ENCODE measurements around the gene SLC9B2. TPM values are rescaled to one million over a fixed set of nuclear protein-coding genes. Genes with fewer than 3 reads are reported as not detected.

Gene SLC9B2
- total RNA-seq, 1 donor from 2014 or later: 7.3 TPM

GRCh38 chr4:103099691-103100392 lies 23.3 kb upstream of the SLC9B2 start, which contains the start of gene BDH2:
TSS of gene BDH2 (minus strand) at chr4:103099834. CDS start at chr4:103096254, 3,580 bp downstream.
- no peaks in the 10 kb centered on the region for H3K36me3 ChIP-seq (ENCODE audit: control insufficient read depth in 3 of 3, insufficient read depth in 3 of 3, low read length in 3 of 3)
- H3K9me3 ChIP-seq (ENCODE audit: control insufficient read depth in 3 of 3, low read length in 3 of 3): no peaks in the 10 kb centered on the region
- H3K27ac ChIP-seq (ENCODE audit: low read depth, low read length): peak within 1 kb of the TSS; percentile 37
- peak within 1 kb of the TSS; percentile 65 to 79 (median 78) for H3K9ac ChIP-seq (ENCODE audit: low read depth in 1 of 3, low read length in 3 of 3)
- peaks cover 14 to 20% (median 15%) of the 10 kb centered on the region in 3 donors for H3K4me1 ChIP-seq (ENCODE audit: control insufficient read depth in 3 of 3, insufficient read depth in 3 of 3, low read length in 3 of 3)
- peak within 1 kb of the TSS; percentile 74 to 82 (median 75) for H3K4me3 ChIP-seq (ENCODE audit: low read length in 3 of 3)
- no peaks in the 10 kb centered on the region for H3K27me3 ChIP-seq (ENCODE audit: control insufficient read depth in 3 of 3, insufficient read depth in 3 of 3, low read length in 3 of 3)

- Histone ChIP-seq H3K27me3 (ENCODE audit: control insufficient read depth in 3 of 3, insufficient read depth in 3 of 3, low read length in 3 of 3) (no peaks in the 10 kb centered on the region), H3K4me1 (ENCODE audit: control insufficient read depth in 3 of 3, insufficient read depth in 3 of 3, low read length in 3 of 3) (peaks cover 14 to 20% (median 15%) of the 10 kb centered on the region in 3 donors), H3K4me3 (ENCODE audit: low read length in 3 of 3) (peak overlapping the region; percentile 74 to 82 (median 75)), H3K36me3 (ENCODE audit: control insufficient read depth in 3 of 3, insufficient read depth in 3 of 3, low read length in 3 of 3) (peaks cover 0 to 4% (median 3%) of the 10 kb centered on the region in 3 donors), H3K9me3 (ENCODE audit: control insufficient read depth in 3 of 3, low read length in 3 of 3) (no peaks in the 10 kb centered on the region), H3K9ac (ENCODE audit: low read depth in 1 of 3, low read length in 3 of 3) (peak overlapping the region; percentile 65 to 79 (median 78)), H3K27ac (ENCODE audit: low read depth, low read length) (peak overlapping the region; percentile 37)
Measured at GRCh38 chr4:103098756-103099440, 22.3 kb upstream of the SLC9B2 start.

GRCh38 chr4:103098341-103098740 lies 21.8 kb upstream of the SLC9B2 start:
- H3K4me3 ChIP-seq (ENCODE audit: low read length in 3 of 3): peak overlapping the region; percentile 74 to 82 (median 75)
- no peak overlapping the region for H3K27ac ChIP-seq (ENCODE audit: low read depth, low read length)
- H3K4me1 ChIP-seq (ENCODE audit: control insufficient read depth in 3 of 3, insufficient read depth in 3 of 3, low read length in 3 of 3): peaks cover 14 to 20% (median 15%) of the 10 kb centered on the region in 3 donors
- peak overlapping the region in 2 of 3 donors; percentile 78 to 79 for H3K9ac ChIP-seq (ENCODE audit: low read depth in 1 of 3, low read length in 3 of 3)
- H3K27me3 ChIP-seq (ENCODE audit: control insufficient read depth in 3 of 3, insufficient read depth in 3 of 3, low read length in 3 of 3): no peaks in the 10 kb centered on the region
- no peaks in the 10 kb centered on the region for H3K9me3 ChIP-seq (ENCODE audit: control insufficient read depth in 3 of 3, low read length in 3 of 3)
- peaks cover 0 to 5% (median 5%) of the 10 kb centered on the region in 3 donors for H3K36me3 ChIP-seq (ENCODE audit: control insufficient read depth in 3 of 3, insufficient read depth in 3 of 3, low read length in 3 of 3)

- Histone ChIP-seq H3K27ac (ENCODE audit: low read depth, low read length) (no peak overlapping the region), H3K9ac (ENCODE audit: low read depth in 1 of 3, low read length in 3 of 3) (no peak overlapping the region), H3K36me3 (ENCODE audit: control insufficient read depth in 3 of 3, insufficient read depth in 3 of 3, low read length in 3 of 3) (peaks cover 0 to 5% (median 5%) of the 10 kb centered on the region in 3 donors), H3K27me3 (ENCODE audit: control insufficient read depth in 3 of 3, insufficient read depth in 3 of 3, low read length in 3 of 3) (no peaks in the 10 kb centered on the region), H3K4me3 (ENCODE audit: low read length in 3 of 3) (no peak overlapping the region), H3K4me1 (ENCODE audit: control insufficient read depth in 3 of 3, insufficient read depth in 3 of 3, low read length in 3 of 3) (peaks cover 14 to 20% (median 15%) of the 10 kb centered on the region in 3 donors), H3K9me3 (ENCODE audit: control insufficient read depth in 3 of 3, low read length in 3 of 3) (no peaks in the 10 kb centered on the region)
Measured at GRCh38 chr4:103097112-103097511, 20.6 kb upstream of the SLC9B2 start.

- H3K4me3 ChIP-seq (ENCODE audit: low read length in 3 of 3): no peak overlapping the region
- peaks cover 14 to 20% (median 15%) of the 10 kb centered on the region in 3 donors for H3K4me1 ChIP-seq (ENCODE audit: control insufficient read depth in 3 of 3, insufficient read depth in 3 of 3, low read length in 3 of 3)
- H3K9me3 ChIP-seq (ENCODE audit: control insufficient read depth in 3 of 3, low read length in 3 of 3): no peaks in the 10 kb centered on the region
- no peak overlapping the region for H3K27ac ChIP-seq (ENCODE audit: low read depth, low read length)
- no peaks in the 10 kb centered on the region for H3K27me3 ChIP-seq (ENCODE audit: control insufficient read depth in 3 of 3, insufficient read depth in 3 of 3, low read length in 3 of 3)
- H3K9ac ChIP-seq (ENCODE audit: low read depth in 1 of 3, low read length in 3 of 3): no peak overlapping the region
- H3K36me3 ChIP-seq (ENCODE audit: control insufficient read depth in 3 of 3, insufficient read depth in 3 of 3, low read length in 3 of 3): peaks cover 11 to 23% (median 20%) of the 10 kb centered on the region in 3 donors
Measured at GRCh38 chr4:103095080-103095479, 18.5 kb upstream of the SLC9B2 start.

- H3K27me3 ChIP-seq (ENCODE audit: control insufficient read depth in 3 of 3, insufficient read depth in 3 of 3, low read length in 3 of 3): no peaks in the 10 kb centered on the region
- no peak overlapping the region for H3K27ac ChIP-seq (ENCODE audit: low read depth, low read length)
- peaks cover 0 to 1% (median 0%) of the 10 kb centered on the region in 3 donors for H3K4me1 ChIP-seq (ENCODE audit: control insufficient read depth in 3 of 3, insufficient read depth in 3 of 3, low read length in 3 of 3)
- no peak overlapping the region for H3K4me3 ChIP-seq (ENCODE audit: low read length in 3 of 3)
- no peak overlapping the region for H3K9ac ChIP-seq (ENCODE audit: low read depth in 1 of 3, low read length in 3 of 3)
- peaks cover 25 to 49% (median 44%) of the 10 kb centered on the region in 3 donors for H3K36me3 ChIP-seq (ENCODE audit: control insufficient read depth in 3 of 3, insufficient read depth in 3 of 3, low read length in 3 of 3)
- no peaks in the 10 kb centered on the region for H3K9me3 ChIP-seq (ENCODE audit: control insufficient read depth in 3 of 3, low read length in 3 of 3)
Measured at GRCh38 chr4:103092245-103092644, 15.7 kb upstream of the SLC9B2 start.

GRCh38 chr4:103091601-103092223 lies 15.2 kb upstream of the SLC9B2 start:
- Histone ChIP-seq H3K9me3 (ENCODE audit: control insufficient read depth in 3 of 3, low read length in 3 of 3) (no peaks in the 10 kb centered on the region), H3K27me3 (ENCODE audit: control insufficient read depth in 3 of 3, insufficient read depth in 3 of 3, low read length in 3 of 3) (no peaks in the 10 kb centered on the region), H3K9ac (ENCODE audit: low read depth in 1 of 3, low read length in 3 of 3) (no peak overlapping the region), H3K4me1 (ENCODE audit: control insufficient read depth in 3 of 3, insufficient read depth in 3 of 3, low read length in 3 of 3) (no peaks in the 10 kb centered on the region), H3K36me3 (ENCODE audit: control insufficient read depth in 3 of 3, insufficient read depth in 3 of 3, low read length in 3 of 3) (peaks cover 26 to 54% (median 49%) of the 10 kb centered on the region in 3 donors), H3K4me3 (ENCODE audit: low read length in 3 of 3) (no peak overlapping the region), H3K27ac (ENCODE audit: low read depth, low read length) (no peak overlapping the region)

- H3K36me3 ChIP-seq (ENCODE audit: control insufficient read depth in 3 of 3, insufficient read depth in 3 of 3, low read length in 3 of 3): peaks cover 26 to 74% (median 66%) of the 10 kb centered on the region in 3 donors
- H3K27me3 ChIP-seq (ENCODE audit: control insufficient read depth in 3 of 3, insufficient read depth in 3 of 3, low read length in 3 of 3): no peaks in the 10 kb centered on the region
- no peaks in the 10 kb centered on the region for H3K4me1 ChIP-seq (ENCODE audit: control insufficient read depth in 3 of 3, insufficient read depth in 3 of 3, low read length in 3 of 3)
- H3K9ac ChIP-seq (ENCODE audit: low read depth in 1 of 3, low read length in 3 of 3): no peak overlapping the region
- H3K27ac ChIP-seq (ENCODE audit: low read depth, low read length): no peak overlapping the region
- no peaks in the 10 kb centered on the region for H3K9me3 ChIP-seq (ENCODE audit: control insufficient read depth in 3 of 3, low read length in 3 of 3)
- H3K4me3 ChIP-seq (ENCODE audit: low read length in 3 of 3): no peak overlapping the region
Measured at GRCh38 chr4:103089481-103089880, 12.9 kb upstream of the SLC9B2 start.

- H3K4me1 ChIP-seq (ENCODE audit: control insufficient read depth in 3 of 3, insufficient read depth in 3 of 3, low read length in 3 of 3): no peaks in the 10 kb centered on the region
- H3K9ac ChIP-seq (ENCODE audit: low read depth in 1 of 3, low read length in 3 of 3): no peak overlapping the region
- H3K36me3 ChIP-seq (ENCODE audit: control insufficient read depth in 3 of 3, insufficient read depth in 3 of 3, low read length in 3 of 3): peaks cover 30 to 78% (median 66%) of the 10 kb centered on the region in 3 donors
- no peaks in the 10 kb centered on the region for H3K9me3 ChIP-seq (ENCODE audit: control insufficient read depth in 3 of 3, low read length in 3 of 3)
- no peaks in the 10 kb centered on the region for H3K27me3 ChIP-seq (ENCODE audit: control insufficient read depth in 3 of 3, insufficient read depth in 3 of 3, low read length in 3 of 3)
- H3K4me3 ChIP-seq (ENCODE audit: low read length in 3 of 3): no peak overlapping the region
- no peak overlapping the region for H3K27ac ChIP-seq (ENCODE audit: low read depth, low read length)
Measured at GRCh38 chr4:103086551-103086950, 10.0 kb upstream of the SLC9B2 start.

Measured in skeletal muscle tissue (tissue), 4 donors.